Measurements from ENCODE around the gene TMEM132C.

DNA sequence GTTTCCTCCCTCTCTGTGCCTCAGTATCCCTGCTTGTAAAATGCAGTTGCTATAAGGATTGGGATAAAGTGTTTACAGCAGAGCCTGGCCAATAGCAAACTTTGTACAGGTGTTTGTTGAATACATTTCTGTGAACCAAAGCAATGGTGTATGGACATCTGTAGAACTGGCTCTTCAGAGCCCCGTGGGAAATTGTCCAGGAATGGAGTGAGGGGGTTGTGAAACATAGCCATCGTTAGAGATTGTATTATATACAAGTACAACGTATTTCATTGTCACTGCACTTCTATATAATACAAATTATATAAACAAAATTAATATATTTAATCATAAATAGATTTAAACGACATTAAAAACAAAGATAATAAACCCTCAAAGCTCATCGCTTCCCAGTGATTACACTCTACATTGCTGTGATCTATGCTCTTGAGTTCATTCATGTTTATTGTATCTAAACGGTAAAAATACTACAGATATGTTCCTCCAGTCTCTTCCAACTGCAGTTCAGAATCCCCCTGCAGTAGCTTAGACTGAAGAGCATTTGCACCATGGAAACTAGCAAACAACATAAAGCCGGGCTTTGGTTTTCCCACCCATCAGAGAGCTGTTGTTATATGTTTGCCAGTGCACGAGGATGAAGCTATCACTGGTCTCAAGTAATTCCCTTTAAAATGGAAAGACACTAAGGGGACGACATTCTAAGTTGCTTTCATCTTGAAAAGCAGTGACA is 216.7 kb downstream of the TMEM132C start:
- no peak for TF ChIP-seq EZH2phosphoT487 (IDR thresholded peaks at IDR 0.05; ENCODE audit: low read length)
- TF ChIP-seq EZH2 (optimal IDR thresholded peaks at IDR 0.05; ENCODE audit: low read depth, low read length) = no peak

All from MM.1S (cell line).